IMR-90 (cell line): ENCODE data around the gene VIT.

Source experiments
- BHLHE40 ChIP-seq: fragments of 150-350 bp; IDR thresholded peaks from 2 replicates; pipeline ENCODE4 v1.6.1; 2016; ENCODE audit warnings: mild to moderate bottlenecking, low read depth, low read length
- CEBPB ChIP-seq: IDR thresholded peaks from 2 replicates; pipeline ENCODE4 v1.6.1; 2012; ENCODE audit warnings: low read depth, low read length, improper control_type of control experiment
- CHD1 ChIP-seq: IDR thresholded peaks from 2 replicates; pipeline ENCODE4 v1.6.1; 2012; ENCODE audit warnings: low read depth, low read length, improper control_type of control experiment
- CTCF ChIP-seq: conservative IDR thresholded peaks from 2 replicates; pipeline ENCODE4 v1.5.1; 2012; ENCODE audit warnings: mild to moderate bottlenecking, low read depth, low read length, improper control_type of control experiment
- ELK1 ChIP-seq: fragments of 150-350 bp; IDR thresholded peaks from 2 replicates; pipeline ENCODE4 v1.6.1; 2016; ENCODE audit warnings: low read depth, mild to moderate bottlenecking, low read length, moderate library complexity, borderline replicate concordance
- FOS ChIP-seq: fragments of 150-350 bp; IDR thresholded peaks from 2 replicates; pipeline ENCODE4 v1.6.1; 2016; ENCODE audit warnings: low read depth, low read length
- MAZ ChIP-seq: IDR thresholded peaks from 2 replicates; pipeline ENCODE4 v1.6.1; 2012; ENCODE audit warnings: low read depth, mild to moderate bottlenecking, low read length, improper control_type of control experiment, moderate library complexity, borderline replicate concordance
- NFE2L2 ChIP-seq: fragments of 150-350 bp; IDR thresholded peaks from 2 replicates; pipeline ENCODE4 v1.6.1; 2016; ENCODE audit warnings: low read depth, mild to moderate bottlenecking, low read length
- POLR2A ChIP-seq: IDR thresholded peaks from 2 replicates; pipeline ENCODE4 v1.6.1; 2012; ENCODE audit warnings: mild to moderate bottlenecking, low read depth, low read length
- RAD21 ChIP-seq: IDR thresholded peaks from 2 replicates; pipeline ENCODE4 v1.6.1; 2012; ENCODE audit warnings: low read length, improper control_type of control experiment
- RCOR1 ChIP-seq: IDR thresholded peaks from 2 replicates; pipeline ENCODE4 v1.6.1; 2012; ENCODE audit warnings: mild to moderate bottlenecking, low read length, improper control_type of control experiment; ENCODE audit not compliant: insufficient replicate concordance
- RFX5 ChIP-seq: IDR thresholded peaks from 2 replicates; pipeline ENCODE4 v1.8.0; 2012; ENCODE audit warnings: low read depth, mild to moderate bottlenecking, low read length, moderate library complexity
- SMC3 ChIP-seq: fragments of 150-350 bp; IDR thresholded peaks from 2 replicates; pipeline ENCODE4 v1.6.1; 2016; ENCODE audit warnings: low read depth, mild to moderate bottlenecking, antibody characterized with exemption, low read length, moderate library complexity
- USF2 ChIP-seq: fragments of 150-350 bp; IDR thresholded peaks from 2 replicates; pipeline ENCODE4 v1.6.1; 2017; ENCODE audit warnings: mild to moderate bottlenecking, antibody characterized with exemption, low read length, low read depth

GRCh38 chr2:36798724-36799123 is 102.2 kb downstream of the VIT start:
- TF ChIP-seq CTCF: no peak
- TF ChIP-seq ELK1: no peak
- no peak for TF ChIP-seq POLR2A
- TF ChIP-seq RCOR1: no peak
- TF ChIP-seq SMC3: no peak
- TF ChIP-seq FOS: no peak
- no peak for TF ChIP-seq RAD21
- TF ChIP-seq RFX5: no peak
- no peak for TF ChIP-seq BHLHE40
- no peak for TF ChIP-seq USF2
- no peak for TF ChIP-seq CHD1
- no peak for TF ChIP-seq CEBPB
- TF ChIP-seq MAZ: no peak
- no peak for TF ChIP-seq NFE2L2
